SK-N-SH treated with all-trans-retinoic acid at 6 μM for 48 hours (cell line): ENCODE data around the gene ORC3.

Experiments
- ATAC-seq: fragments of 200-7000 bp; cut with Tn5 transposase; 3 replicates; pipeline ENCODE4 v1.9.1; 2020; ENCODE audit warnings: mild to moderate bottlenecking, moderate library complexity
- ARNTL ChIP-seq: fragments of 450-650 bp; formaldehyde crosslinking; IDR thresholded peaks from 2 replicates; pipeline ENCODE4 v1.5.0; 2020; ENCODE audit warnings: low read depth, mild to moderate bottlenecking, moderate library complexity, borderline replicate concordance
- BACH2 ChIP-seq: fragments of 250-450 bp; sonication (Bioruptor Pico); IDR thresholded peaks from 2 replicates; pipeline ENCODE4 v1.9.0; 2021; ENCODE audit warnings: mild to moderate bottlenecking, borderline replicate concordance
- CREB5 ChIP-seq: fragments of 250-450 bp; sonication (Bioruptor Pico); IDR thresholded peaks from 2 replicates; pipeline ENCODE4 v1.5.1; 2020; ENCODE audit warnings: low read depth, mild to moderate bottlenecking, moderate library complexity
- CSDC2 ChIP-seq: fragments of 250-450 bp; sonication (Bioruptor Pico); IDR thresholded peaks from 2 replicates; pipeline ENCODE4 v1.5.0; 2020; ENCODE audit warnings: mild to moderate bottlenecking, moderate library complexity
- CSRNP3 ChIP-seq: fragments of 250-450 bp; sonication (Bioruptor Pico); IDR thresholded peaks from 2 replicates; pipeline ENCODE4 v1.5.1; 2021; ENCODE audit warnings: mild to moderate bottlenecking, moderate library complexity
- ESRRG ChIP-seq: fragments of 250-450 bp; sonication (Bioruptor Pico); IDR thresholded peaks from 2 replicates; pipeline ENCODE4 v1.6.1; 2021; ENCODE audit warnings: mild to moderate bottlenecking
- GLIS3 ChIP-seq: fragments of 250-450 bp; sonication (Bioruptor Pico); IDR thresholded peaks from 2 replicates; pipeline ENCODE4 v1.5.0; 2020; ENCODE audit warnings: mild to moderate bottlenecking, moderate library complexity
- ISL1 ChIP-seq: fragments of 250-450 bp; sonication (Bioruptor Pico); IDR thresholded peaks from 2 replicates; pipeline ENCODE4 v2.1.2; 2022; ENCODE audit warnings: mild to moderate bottlenecking, moderate library complexity
- OSR1 ChIP-seq: fragments of 250-450 bp; sonication (Bioruptor Pico); IDR thresholded peaks from 2 replicates; pipeline ENCODE4 v1.8.0; 2022; ENCODE audit warnings: moderate library complexity, mild to moderate bottlenecking, inconsistent platforms
- PATZ1 ChIP-seq: fragments of 250-450 bp; sonication (Bioruptor Pico); IDR thresholded peaks from 2 replicates; pipeline ENCODE4 v1.8.0; 2020; ENCODE audit warnings: mild to moderate bottlenecking, moderate library complexity, borderline replicate concordance
- POU6F1 ChIP-seq: fragments of 250-450 bp; sonication (Bioruptor Pico); IDR thresholded peaks from 2 replicates; pipeline ENCODE4 v1.8.0; 2021; ENCODE audit warnings: low read depth, mild to moderate bottlenecking, moderate library complexity, borderline replicate concordance
- PPARA ChIP-seq: fragments of 250-450 bp; sonication (Bioruptor Pico); IDR thresholded peaks from 2 replicates; pipeline ENCODE4 v1.5.0; 2020; ENCODE audit warnings: mild to moderate bottlenecking, borderline replicate concordance
- RARB ChIP-seq: fragments of 250-450 bp; sonication (Bioruptor Pico); IDR thresholded peaks from 2 replicates; pipeline ENCODE4 v1.8.0; 2021; ENCODE audit warnings: mild to moderate bottlenecking, moderate library complexity
- SNAI2 ChIP-seq: fragments of 250-450 bp; sonication (Bioruptor Pico); IDR thresholded peaks from 2 replicates; pipeline ENCODE4 v1.5.0; 2020; ENCODE audit warnings: mild to moderate bottlenecking, moderate library complexity
- TCF4 ChIP-seq: fragments of 250-450 bp; sonication (Bioruptor Pico); IDR thresholded peaks from 2 replicates; pipeline ENCODE4 v1.8.0; 2021; ENCODE audit warnings: mild to moderate bottlenecking, moderate library complexity, borderline replicate concordance
- TOX ChIP-seq: fragments of 250-450 bp; sonication (Bioruptor Pico); IDR thresholded peaks from 2 replicates; pipeline ENCODE4 v1.8.0; 2021; ENCODE audit warnings: mild to moderate bottlenecking, moderate library complexity, borderline replicate concordance
- TSHZ2 ChIP-seq: fragments of 250-450 bp; sonication (Bioruptor Pico); IDR thresholded peaks from 2 replicates; pipeline ENCODE4 v1.5.0; 2020; ENCODE audit warnings: mild to moderate bottlenecking, moderate library complexity
- ZC3H10 ChIP-seq: fragments of 250-450 bp; sonication (Bioruptor Pico); IDR thresholded peaks from 2 replicates; pipeline ENCODE4 v1.5.1; 2021; ENCODE audit warnings: mild to moderate bottlenecking, moderate library complexity
- ZFP3 ChIP-seq: fragments of 250-450 bp; sonication (Bioruptor Pico); IDR thresholded peaks from 2 replicates; pipeline ENCODE4 v1.5.0; 2020; ENCODE audit warnings: mild to moderate bottlenecking, moderate library complexity
- ZFP30 ChIP-seq: fragments of 450-650 bp; formaldehyde crosslinking; IDR thresholded peaks from 2 replicates; pipeline ENCODE4 v1.5.0; 2022; ENCODE audit warnings: mild to moderate bottlenecking, moderate library complexity
- ZNF565 ChIP-seq: fragments of 450-650 bp; formaldehyde crosslinking; conservative IDR thresholded peaks from 2 replicates; pipeline ENCODE4 v1.5.0; 2020; ENCODE audit warnings: low read depth, mild to moderate bottlenecking, moderate library complexity
- ZNF70 ChIP-seq: fragments of 450-650 bp; formaldehyde crosslinking; IDR thresholded peaks from 2 replicates; pipeline ENCODE4 v1.5.0; 2020; ENCODE audit warnings: mild to moderate bottlenecking, moderate library complexity
- ZNF8 ChIP-seq: fragments of 450-650 bp; formaldehyde crosslinking; IDR thresholded peaks from 2 replicates; pipeline ENCODE4 v1.5.0; 2020; ENCODE audit warnings: mild to moderate bottlenecking, moderate library complexity

Gene ORC3

GRCh38 chr6:87701344-87701675, 111.4 kb downstream of the ORC3 start:
- ATAC-seq: peak; percentile 2; the same call in 1 of the 3 replicates
- TF ChIP-seq GLIS3 (CRISPR knock-in tag) (no peak), ISL1 (CRISPR knock-in tag) (no peak), ESRRG (CRISPR knock-in tag) (no peak), PPARA (CRISPR knock-in tag) (no peak), ZNF70 (CRISPR knock-in tag) (no peak), CSRNP3 (CRISPR knock-in tag) (no peak), CREB5 (CRISPR knock-in tag) (no peak), ZC3H10 (no peak), BACH2 (CRISPR knock-in tag) (no peak), TCF4 (CRISPR knock-in tag) (no peak), SNAI2 (CRISPR knock-in tag) (no peak), ZNF565 (no peak), ZFP3 (CRISPR knock-in tag) (no peak), ARNTL (CRISPR knock-in tag) (no peak), CSDC2 (CRISPR knock-in tag) (no peak), ZNF8 (CRISPR knock-in tag) (no peak), ZFP30 (CRISPR knock-in tag) (no peak), PATZ1 (CRISPR knock-in tag) (no peak), RARB (CRISPR knock-in tag) (no peak), POU6F1 (CRISPR knock-in tag) (no peak)

- peak; percentile 80 for ATAC-seq
- TF ChIP-seq CREB5 (CRISPR knock-in tag) (no peak), TSHZ2 (CRISPR knock-in tag) (peak; percentile 37; the same call in 1 of the 2 replicates), TCF4 (CRISPR knock-in tag) (no peak), CSRNP3 (CRISPR knock-in tag) (0 out of 2 replicates have a peak, but pooled peaks have one; percentile 46), ZNF70 (CRISPR knock-in tag) (no peak), ARNTL (CRISPR knock-in tag) (no peak), PATZ1 (CRISPR knock-in tag) (peak; percentile 87; the same call in 1 of the 2 replicates), ZNF565 (no peak), ZFP3 (CRISPR knock-in tag) (0 out of 2 replicates have a peak, but pooled peaks have one; percentile 29), OSR1 (CRISPR knock-in tag) (no peak), ZNF8 (CRISPR knock-in tag) (no peak), ESRRG (CRISPR knock-in tag) (0 out of 2 replicates have a peak, but pooled peaks have one; percentile 54), ZC3H10 (no peak), TOX (CRISPR knock-in tag) (no peak), ZFP30 (CRISPR knock-in tag) (no peak), ISL1 (CRISPR knock-in tag) (no peak), RARB (CRISPR knock-in tag) (no peak), CSDC2 (CRISPR knock-in tag) (no peak), GLIS3 (CRISPR knock-in tag) (no peak)
These were observed 112.0 kb downstream of the ORC3 start, which contains the start of gene AKIRIN2 for GRCh38 chr6:87701676-87702588. Gene AKIRIN2 (minus strand): TSS chr6:87702233. CDS start chr6:87701684, 549 bp downstream.
